Activated CD8-positive, alpha-beta memory T cell treated with anti-CD3 and anti-CD28 coated beads, Interleukin-2, amount 50 U/mL, for 4 hours (primary cell): ENCODE data around the gene TXN.
"Not testable (repeated sequence)": the region's sequence is repeated elsewhere in the genome, so short reads cannot be mapped to it uniquely, and the experiment has no call there.

ENCODE experiments used
- DNase-seq: peaks from one replicate; pipeline ENCODE4 v3.0.0-alpha.2; 2020

Gene TXN

DNA sequence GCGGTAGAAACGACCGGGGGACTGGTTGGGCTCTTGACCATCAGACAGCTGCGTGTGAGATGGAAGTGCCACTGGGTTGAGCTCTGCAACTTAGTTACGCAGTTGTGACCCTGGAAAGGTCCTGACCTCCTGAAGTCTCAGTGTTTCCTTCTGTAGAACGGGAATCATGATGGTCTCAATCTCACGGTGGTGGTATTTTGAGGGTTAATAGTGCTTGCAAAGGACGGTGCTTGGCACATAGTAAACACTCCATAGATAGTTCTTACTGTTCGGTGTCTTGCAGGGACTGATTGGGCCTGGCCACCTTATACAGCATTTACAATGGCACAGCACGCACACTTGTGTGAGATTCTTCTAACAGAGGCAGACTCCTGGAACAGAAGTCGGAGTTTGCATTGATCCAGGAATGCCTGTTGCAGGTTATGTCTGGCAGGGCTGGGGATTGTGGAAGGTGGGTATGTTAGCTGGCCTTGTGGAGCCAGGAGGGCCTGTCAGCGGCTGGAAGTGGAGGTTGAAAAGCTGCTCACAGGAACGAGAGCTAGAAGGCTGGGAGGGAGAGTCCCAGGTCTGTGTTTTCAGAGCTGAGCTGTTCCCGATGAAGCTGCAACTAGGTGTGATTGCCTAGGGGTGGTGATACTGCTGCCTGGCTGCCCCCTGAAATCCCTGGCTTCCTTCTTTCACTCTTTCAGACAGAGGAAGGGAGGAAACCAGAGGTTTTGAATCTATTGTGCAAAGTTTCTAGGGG is 962 bp upstream of the TXN start:
- DNase-seq, result no peak

GRCh38 chr9:110255463-110256379 is 586 bp downstream of the TXN start:
- peak; percentile 41 for DNase-seq

DNA sequence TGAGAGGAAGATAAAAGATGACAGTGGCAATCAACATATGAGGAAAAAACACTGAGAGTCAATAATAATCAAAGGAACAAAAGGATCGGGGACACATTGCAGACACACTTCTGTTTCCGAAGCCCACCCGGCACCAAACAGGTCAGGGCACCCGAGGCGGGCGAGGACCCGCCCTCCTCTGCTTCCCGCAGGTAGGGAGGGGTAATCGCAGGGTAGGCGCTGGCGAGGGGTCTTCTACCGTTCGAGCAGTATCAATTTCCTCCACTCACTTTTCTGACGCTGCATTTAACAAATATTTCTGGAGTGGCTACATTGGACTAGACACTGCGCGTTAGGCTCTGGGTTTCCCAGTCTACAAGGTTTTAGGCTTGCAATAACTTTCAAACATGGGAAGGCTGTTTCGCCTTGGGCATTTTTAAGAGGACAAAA is 1.3 kb downstream of the TXN start:
- no peak for DNase-seq

DNA sequence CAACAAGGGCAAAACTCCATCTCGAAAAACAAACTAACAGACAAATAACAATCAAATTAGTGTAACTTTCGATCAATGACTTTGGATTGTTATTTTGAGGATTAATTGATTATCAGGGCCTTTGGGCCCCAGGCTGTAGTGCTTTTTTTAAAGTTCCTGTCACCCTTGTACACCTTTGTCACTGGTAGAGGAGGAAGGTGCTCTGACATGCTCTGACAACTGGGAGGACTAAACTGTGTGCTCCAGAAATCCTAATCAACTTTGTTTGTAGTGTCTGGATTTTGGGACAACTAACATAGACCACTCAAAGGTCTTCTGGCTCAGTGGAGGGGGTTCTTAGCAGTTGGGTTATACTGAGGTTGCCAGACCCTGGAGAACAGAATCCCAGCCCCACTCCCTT is 1.8 kb downstream of the TXN start:
- no peak for DNase-seq

- no peak for DNase-seq
Measured at GRCh38 chr9:110252509-110253139, 3.7 kb downstream of the TXN start.

DNA sequence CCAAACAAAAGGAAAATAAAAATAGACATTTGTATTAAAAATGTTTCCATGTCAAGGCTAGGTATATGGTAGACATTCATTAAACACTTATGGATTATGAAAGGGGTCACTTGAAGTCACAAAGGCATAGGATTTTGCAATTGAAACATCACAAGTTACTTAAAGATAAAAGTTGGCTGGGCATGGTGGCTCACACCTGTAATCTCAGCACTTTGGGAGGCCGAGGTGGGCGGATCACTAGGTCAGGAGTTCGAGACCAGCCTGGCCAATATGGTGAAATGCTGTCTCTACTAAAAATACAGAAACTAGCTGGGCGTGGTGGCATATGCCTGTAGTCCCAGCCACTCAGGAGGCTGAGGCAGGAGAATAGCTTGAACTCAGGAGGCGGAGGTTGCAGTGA is 4.5 kb downstream of the TXN start:
- DNase-seq, result not testable (repeated sequence)

GRCh38 chr9:110251212-110251611 is 5.1 kb downstream of the TXN start:
- DNase-seq, result no peak

- no peak for DNase-seq
Measured at GRCh38 chr9:110249603-110250002, 6.7 kb downstream of the TXN start.

GRCh38 chr9:110248361-110248760 is 7.9 kb downstream of the TXN start:
- no peak for DNase-seq

GRCh38 chr9:110246214-110246613 is 10.1 kb downstream of the TXN start:
- no peak for DNase-seq

DNA sequence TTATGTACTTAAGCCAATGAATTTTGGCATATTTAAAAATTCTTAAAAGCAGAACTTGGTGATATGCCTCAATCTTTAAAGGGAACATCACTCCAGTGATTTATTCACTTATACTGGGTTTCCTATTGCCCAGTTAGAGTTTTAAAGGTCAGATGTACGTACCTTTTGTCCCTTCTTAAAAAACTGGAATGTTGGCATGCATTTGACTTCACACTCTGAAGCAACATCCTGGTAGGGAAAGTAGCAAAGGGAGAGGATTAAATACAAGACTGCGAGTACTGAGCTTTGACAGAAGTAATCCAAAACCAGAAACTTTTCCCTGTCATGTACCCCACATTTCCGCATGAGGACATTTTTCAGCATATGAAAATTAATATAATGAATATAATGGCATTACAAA is 11.7 kb downstream of the TXN start:
- DNase-seq, result no peak

- no peak for DNase-seq
Measured at GRCh38 chr9:110241858-110242321, 14.4 kb downstream of the TXN start.

DNA sequence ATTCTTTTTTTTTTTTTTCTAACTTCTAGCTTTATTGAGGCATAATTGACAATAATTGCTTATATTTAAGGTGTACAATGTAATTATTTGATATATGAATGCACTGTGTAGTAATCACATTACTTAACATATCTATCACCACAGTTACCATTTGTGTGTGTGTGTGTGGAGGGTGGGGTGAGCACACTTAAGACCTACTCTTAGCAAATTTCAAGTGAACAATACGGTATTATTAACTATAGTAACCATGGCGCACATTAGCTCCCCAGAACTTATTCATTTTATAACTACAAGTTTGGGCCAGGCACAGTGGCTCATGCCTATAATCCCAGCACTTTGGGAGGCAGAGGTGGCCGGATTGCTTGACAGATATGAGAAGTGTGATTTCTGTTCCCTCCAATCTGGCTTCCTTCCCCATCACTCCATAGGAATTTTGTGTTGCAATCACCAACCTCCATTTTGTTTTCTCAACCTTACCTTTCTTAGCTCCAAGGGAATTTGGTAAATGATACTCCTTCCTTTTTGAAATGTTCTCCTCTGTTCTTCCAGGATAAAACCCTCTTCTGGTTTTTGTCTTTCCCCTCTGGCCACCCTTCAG is 14.9 kb downstream of the TXN start:
- no peak for DNase-seq

DNA sequence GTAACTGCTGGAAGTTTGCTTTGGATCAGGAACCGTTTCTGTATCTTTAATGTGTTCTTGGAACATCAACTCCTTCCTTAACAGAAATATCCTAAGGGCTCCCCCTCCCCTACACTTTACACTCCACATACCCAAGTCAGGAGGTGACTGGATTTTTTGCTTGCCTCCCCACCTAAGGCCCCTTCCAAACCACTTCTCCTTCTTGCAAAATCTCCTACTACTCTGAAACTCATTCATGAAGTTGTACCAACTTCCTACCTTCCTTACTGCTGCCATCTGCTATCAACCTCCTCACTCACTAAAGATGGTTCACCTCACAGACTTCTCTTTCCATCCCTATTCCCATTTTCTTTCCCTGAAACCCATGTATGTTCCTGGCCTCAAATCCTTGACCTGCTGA is 16.1 kb downstream of the TXN start:
- no peak for DNase-seq

- no peak for DNase-seq
Measured at GRCh38 chr9:110228321-110228720, 28.0 kb downstream of the TXN start.

DNA sequence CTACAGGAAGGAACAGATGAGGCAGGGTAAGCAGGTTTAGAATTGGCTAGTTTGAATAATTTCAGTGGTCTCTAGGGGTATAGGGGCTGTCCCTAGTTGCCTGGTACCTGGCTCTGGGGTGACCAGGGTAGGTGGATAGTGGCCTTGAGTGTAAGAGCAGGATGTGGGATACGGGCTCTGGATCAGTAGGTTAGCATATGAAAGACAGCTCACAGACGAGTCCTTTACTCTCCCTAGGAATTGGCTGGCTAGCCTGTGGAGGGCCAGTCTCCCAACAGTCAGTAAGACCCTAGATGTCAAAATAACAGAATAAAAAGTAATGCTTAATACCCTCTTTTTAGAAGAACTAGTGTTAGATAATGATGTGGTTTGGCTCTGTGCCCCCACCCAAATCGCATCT is 31.7 kb downstream of the TXN start:
- DNase-seq, result no peak

DNA sequence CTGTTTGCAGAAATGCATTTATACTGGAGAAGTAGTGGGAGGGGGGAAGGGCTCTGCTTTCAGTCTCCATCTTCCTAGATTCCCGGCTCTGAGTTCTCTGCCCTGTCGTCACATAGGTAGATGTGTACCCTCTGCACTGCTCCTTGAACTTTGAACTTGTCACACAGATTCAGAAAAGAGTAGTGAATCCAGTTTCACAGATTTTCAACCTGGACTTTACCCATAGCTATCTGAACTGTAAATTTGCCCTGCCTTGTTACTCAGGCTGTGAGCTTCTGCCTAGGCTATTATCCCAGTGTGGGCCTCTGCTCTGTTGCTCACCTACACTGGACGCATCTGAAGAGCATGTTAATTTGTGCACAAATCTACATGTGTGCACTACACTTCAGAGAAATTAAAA is 35.5 kb downstream of the TXN start:
- no peak for DNase-seq

DNA sequence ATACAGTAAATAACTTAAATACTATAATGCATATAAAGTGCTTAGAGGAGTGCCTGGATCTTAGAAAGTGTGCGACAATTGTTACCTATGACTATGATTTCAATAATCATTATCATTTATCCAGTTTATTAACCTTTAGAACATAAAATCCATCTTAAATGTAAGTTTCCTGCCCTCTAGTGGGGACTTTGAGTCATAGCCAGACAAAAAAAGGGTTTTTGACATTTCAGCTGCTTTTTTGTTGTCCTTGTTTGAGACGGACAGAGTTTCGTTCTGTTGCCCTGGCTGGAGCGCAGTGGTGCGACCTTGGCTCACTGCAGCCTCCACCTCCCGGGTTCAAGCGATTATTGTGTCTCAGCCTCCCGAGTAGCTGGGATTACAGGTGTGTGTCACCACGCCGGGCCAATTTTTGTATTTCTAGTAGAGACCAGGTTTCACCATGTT is 38.6 kb downstream of the TXN start:
- no peak for DNase-seq

DNA sequence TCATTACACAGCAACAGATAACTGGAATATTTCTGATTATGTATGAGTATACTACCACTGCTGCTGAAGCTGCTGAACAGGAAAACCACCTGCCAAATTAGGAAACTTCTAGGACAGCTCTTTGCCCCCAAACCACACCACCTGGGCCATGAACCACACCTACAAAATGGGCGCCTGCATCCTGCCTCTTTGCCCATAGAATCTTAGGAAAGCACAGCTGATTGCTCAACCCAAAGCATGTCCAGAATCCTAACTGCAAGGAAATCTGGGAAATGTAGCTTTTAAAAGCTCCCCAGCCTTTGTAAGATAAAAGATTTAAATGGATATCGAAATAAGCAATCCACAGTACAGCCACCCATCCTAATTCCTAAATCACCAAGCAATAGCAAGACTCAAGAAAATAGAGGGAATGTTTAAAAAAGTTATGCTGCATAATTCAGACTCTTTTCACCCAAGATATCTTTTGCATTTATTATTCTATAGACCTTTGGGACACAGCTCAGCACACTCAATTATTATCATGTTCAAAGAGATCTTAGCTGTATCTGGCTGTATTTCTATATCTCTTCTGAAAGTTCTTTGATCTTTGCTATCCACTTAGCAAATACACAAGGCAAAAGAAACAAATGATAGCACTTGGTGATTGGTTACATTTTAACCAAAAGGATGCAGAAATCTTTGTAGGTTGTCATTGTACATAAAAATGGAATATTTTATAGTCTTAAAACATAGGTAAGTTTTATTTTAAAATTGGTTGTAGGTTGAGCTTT is 41.5 kb downstream of the TXN start:
- no peak for DNase-seq

DNA sequence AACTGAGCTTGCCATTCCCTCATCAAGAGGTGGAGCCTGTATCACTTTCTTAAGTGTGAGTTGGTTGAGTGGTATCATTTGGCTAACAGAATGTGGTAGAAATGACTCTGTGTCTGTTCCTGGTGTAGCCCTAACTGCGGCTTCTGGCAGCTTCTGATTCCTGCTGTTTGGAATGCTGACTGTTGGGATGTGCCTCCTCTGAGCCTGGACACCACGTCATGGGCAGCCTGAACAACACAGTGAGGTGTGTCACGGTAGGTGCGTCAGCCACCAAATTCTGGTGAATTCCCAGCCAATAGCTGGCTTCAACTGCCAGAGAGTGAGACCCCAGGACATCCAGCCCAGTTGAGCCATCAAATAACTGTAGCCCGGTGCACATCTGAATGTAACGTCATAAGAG is 42.2 kb downstream of the TXN start:
- DNase-seq, result no peak

GRCh38 chr9:110213413-110214044 is 42.8 kb downstream of the TXN start:
- no peak for DNase-seq

DNA sequence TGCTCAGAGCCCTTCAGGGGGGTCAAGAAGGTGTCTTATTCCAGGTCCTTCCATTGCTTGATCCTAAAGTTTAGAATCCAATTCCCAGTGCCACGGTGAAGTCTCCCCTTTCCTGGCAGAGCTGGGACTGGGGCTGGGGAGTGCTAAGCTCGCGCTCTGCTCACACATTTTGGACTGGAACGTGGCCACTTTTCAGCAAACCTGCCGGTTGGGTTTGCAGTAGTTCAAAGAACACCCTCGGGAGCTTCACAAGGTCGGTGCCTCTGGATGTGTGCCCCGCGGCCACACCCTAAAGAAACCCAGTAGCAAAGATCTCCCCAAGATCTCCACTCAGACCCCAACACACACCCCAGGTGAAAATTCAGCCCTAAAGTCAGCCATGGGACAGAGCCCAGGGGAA is 48.3 kb downstream of the TXN start, which contains the start of gene C9orf152:
TSS of gene C9orf152 (minus strand) at position 129 of the 400 bp plus-strand sequence. CDS start 580 bp downstream, outside the sequence.
- no peak for DNase-seq
